BLaER1 treated with 17β-estradiol and CSF1 and Interleukin-3, amounts not matched to agents 10 nM and 100 nM (cell line): ENCODE results near the gene CLCN1.

Source experiments
- H3K27ac ChIP-seq, 11 experiments: shearing (Covaris generic); formaldehyde crosslinking; 2 replicates each; pipeline ENCODE4 v1.8.1; 2022
- H3K27me3 ChIP-seq, 11 experiments: shearing (Covaris generic); formaldehyde crosslinking; 2 replicates each; pipeline ENCODE4 v1.8.1; 2022
- H3K36me3 ChIP-seq, 11 experiments: shearing (Covaris generic); formaldehyde crosslinking; 2 replicates each; pipeline ENCODE4 v1.8.1; 2022
- H3K4me1 ChIP-seq, 10 experiments: shearing (Covaris generic); formaldehyde crosslinking; 2 replicates each; pipeline ENCODE4 v1.8.1; 2022
- H3K4me2 ChIP-seq, 11 experiments: shearing (Covaris generic); formaldehyde crosslinking; 2 replicates each; pipeline ENCODE4 v1.8.1; 2022
- H3K4me3 ChIP-seq, 10 experiments: shearing (Covaris generic); formaldehyde crosslinking; 2 replicates each; pipeline ENCODE4 v1.8.1; 2022
- H3K9ac ChIP-seq, 11 experiments: shearing (Covaris generic); formaldehyde crosslinking; 2 replicates each; pipeline ENCODE4 v1.8.1; 2022
- H3K9me3 ChIP-seq, 11 experiments: shearing (Covaris generic); formaldehyde crosslinking; replicated peaks in 1 of 11; 2 replicates each; pipeline ENCODE4 v1.8.1; 2022
- H4K20me1 ChIP-seq, 11 experiments: shearing (Covaris generic); formaldehyde crosslinking; 2 replicates each; pipeline ENCODE4 v1.8.1; 2022
- Cebpa-rat ChIP-seq, 11 experiments: shearing (Covaris generic); IDR thresholded peaks; 2 replicates each; pipeline ENCODE4 v1.8.1; 2022

Gene CLCN1

DNA sequence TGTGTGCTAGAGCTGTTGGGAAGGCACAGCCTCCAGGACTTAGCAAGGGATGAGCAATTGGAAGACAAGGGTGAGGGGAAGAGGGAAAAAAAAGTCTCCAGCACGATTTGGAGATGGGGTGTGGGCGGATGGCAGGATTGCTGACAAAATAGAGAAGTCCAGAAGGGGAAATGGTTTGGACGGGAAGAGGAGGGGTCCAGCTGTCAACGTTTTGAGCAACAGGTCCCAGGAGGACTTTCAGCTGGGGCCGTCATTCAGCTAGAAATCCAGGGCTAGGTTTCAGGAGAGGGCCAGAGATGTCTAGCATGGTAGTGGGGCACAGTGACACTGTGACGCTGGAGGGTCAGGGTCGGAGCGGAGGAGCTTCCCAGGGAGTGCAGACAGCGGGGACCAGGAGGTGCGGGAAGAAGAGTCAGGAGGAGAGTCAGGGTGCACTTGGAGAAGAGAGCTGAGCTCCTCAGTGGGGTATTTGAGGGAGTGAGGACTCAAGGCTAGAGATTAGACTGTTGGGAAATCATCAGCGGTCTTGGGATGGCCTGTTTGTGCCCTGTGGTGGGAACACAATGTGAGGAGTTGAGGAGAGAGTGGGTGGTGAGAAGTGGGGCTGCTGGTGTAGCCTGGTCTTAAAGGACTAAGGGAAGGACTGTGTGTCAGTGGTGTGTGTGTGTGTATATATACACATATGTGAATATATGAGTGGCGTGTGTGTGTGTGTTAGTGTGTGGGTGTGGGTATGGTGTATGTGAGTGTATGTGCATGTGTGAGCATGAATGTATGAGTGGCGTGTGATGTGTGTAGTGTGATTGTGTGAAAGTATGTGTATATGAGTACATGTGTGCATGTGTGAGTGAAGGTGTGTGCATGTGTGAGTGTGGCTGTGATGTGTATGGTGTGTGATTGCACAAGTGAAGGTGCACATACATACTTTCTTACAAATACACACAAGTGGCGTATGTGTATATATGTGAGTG, 69.0 kb downstream of the CLCN1 start:
- H3K4me2 ChIP-seq, result peak overlapping the region; percentile 91 to 100 (median 98)
- H3K27me3 ChIP-seq, result no peaks in the 10 kb centered on the region
- H3K4me3 ChIP-seq, result peak overlapping the region in 9 of 10 experiments; percentile 86 to 100 (median 96); a peak in 18 of 20 replicates
- H3K9me3 ChIP-seq, result 0 out of 22 replicates have a peak, but pooled peaks cover 0 to 7% (median 0%) of the 10 kb centered on the region in 11 experiments
- H3K36me3 ChIP-seq, result peaks cover 23 to 85% (median 72%) of the 10 kb centered on the region in 11 experiments
- H3K9ac ChIP-seq, result peak overlapping the region; percentile 57 to 98 (median 92)
- peaks cover 40 to 85% (median 77%) of the 10 kb centered on the region in 11 experiments; a peak in 21 of 22 replicates for H4K20me1 ChIP-seq
- H3K4me1 ChIP-seq, result peaks cover 49 to 79% (median 63%) of the 10 kb centered on the region in 10 experiments
- peak in 6 of 11 experiments; percentile 15 to 60 (median 39); a peak in 5 of 22 replicates for TF ChIP-seq Cebpa-rat (IDR thresholded peaks at IDR 0.05)
- H3K27ac ChIP-seq, result peak overlapping the region in 10 of 11 experiments; percentile 71 to 99 (median 90); a peak in 20 of 22 replicates

GRCh38 chr7:143385891-143386781, 70.2 kb downstream of the CLCN1 start:
- peak overlapping the region; percentile 32 to 100 (median 96); a peak in 19 of 20 replicates for H3K4me3 ChIP-seq

GRCh38 chr7:143387156-143387975, 71.5 kb downstream of the CLCN1 start:
- H3K9ac ChIP-seq, result peak overlapping the region in 7 of 11 experiments; percentile 3 to 65 (median 33); a peak in 9 of 22 replicates

More at GRCh38 chr7:143385891-143386781, 70.2 kb downstream of the CLCN1 start:
- H3K9ac ChIP-seq, result peak overlapping the region; percentile 51 to 98 (median 92)
- H3K4me2 ChIP-seq, result peak overlapping the region; percentile 91 to 100 (median 98)
- H3K4me1 ChIP-seq, result peaks cover 61 to 91% (median 62%) of the 10 kb centered on the region in 10 experiments
- H3K27me3 ChIP-seq, result no peaks in the 10 kb centered on the region
- H4K20me1 ChIP-seq, result peaks cover 40 to 97% (median 89%) of the 10 kb centered on the region in 11 experiments; a peak in 21 of 22 replicates
- peaks cover 35 to 97% (median 84%) of the 10 kb centered on the region in 11 experiments for H3K36me3 ChIP-seq
- TF ChIP-seq Cebpa-rat (IDR thresholded peaks at IDR 0.05), result no peak
- 0 out of 22 replicates have a peak, but pooled peaks cover 0 to 7% (median 0%) of the 10 kb centered on the region in 11 experiments for H3K9me3 ChIP-seq
- peak overlapping the region in 10 of 11 experiments; percentile 36 to 99 (median 78); a peak in 17 of 22 replicates for H3K27ac ChIP-seq

DNA sequence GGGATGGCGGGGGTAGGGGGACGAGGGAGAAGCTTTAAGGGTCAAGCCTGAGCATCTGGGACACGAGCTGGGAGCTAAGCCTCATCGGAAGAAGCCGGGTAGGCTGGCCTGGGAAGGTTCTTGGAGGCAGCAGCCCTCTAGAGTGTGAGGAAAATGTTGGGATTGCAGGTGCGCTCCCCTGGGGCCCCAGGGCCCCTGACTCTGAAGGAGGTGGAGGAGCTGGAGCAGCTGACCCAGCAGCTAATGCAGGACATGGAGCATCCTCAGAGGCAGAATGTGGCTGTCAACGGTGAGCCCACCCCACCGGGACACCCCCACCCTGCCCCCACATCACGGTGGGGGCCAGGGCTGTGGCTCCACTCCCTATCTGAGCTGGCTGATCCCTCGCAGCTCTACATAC, 72.1 kb downstream of the CLCN1 start:
- Histone ChIP-seq H3K4me3 (peak overlapping the region in 2 of 10 experiments; percentile 33 to 99; a peak in 4 of 20 replicates), H3K9ac (peak overlapping the region in 4 of 11 experiments; percentile 25 to 65 (median 45); a peak in 3 of 22 replicates), H3K4me2 (peak overlapping the region in 6 of 11 experiments; percentile 95 to 100 (median 99); a peak in 9 of 22 replicates), H3K27ac (no peak overlapping the region; a peak in 2 of 22 replicates), H3K27me3 (no peaks in the 10 kb centered on the region), H3K36me3 (peaks cover 47 to 100% (median 93%) of the 10 kb centered on the region in 11 experiments), H4K20me1 (peaks cover 34 to 100% (median 93%) of the 10 kb centered on the region in 11 experiments; a peak in 21 of 22 replicates), H3K9me3 (no peaks in the 10 kb centered on the region), H3K4me1 (peaks cover 46 to 92% (median 61%) of the 10 kb centered on the region in 10 experiments)
- no peak for TF ChIP-seq Cebpa-rat (IDR thresholded peaks at IDR 0.05)

More at GRCh38 chr7:143387156-143387975, 71.5 kb downstream of the CLCN1 start:
- H4K20me1 ChIP-seq, result peaks cover 34 to 100% (median 93%) of the 10 kb centered on the region in 11 experiments; a peak in 21 of 22 replicates
- H3K36me3 ChIP-seq, result peaks cover 47 to 100% (median 93%) of the 10 kb centered on the region in 11 experiments
- H3K9me3 ChIP-seq, result no peaks in the 10 kb centered on the region
- TF ChIP-seq Cebpa-rat (IDR thresholded peaks at IDR 0.05), result no peak
- H3K27me3 ChIP-seq, result no peaks in the 10 kb centered on the region
- peak overlapping the region; percentile 91 to 100 (median 98); a peak in 21 of 22 replicates for H3K4me2 ChIP-seq
- H3K4me3 ChIP-seq, result peak overlapping the region in 5 of 10 experiments; percentile 87 to 100 (median 99); a peak in 7 of 20 replicates
- H3K27ac ChIP-seq, result peak overlapping the region in 6 of 11 experiments; percentile 5 to 95 (median 27); a peak in 11 of 22 replicates
- H3K4me1 ChIP-seq, result peaks cover 53 to 94% (median 63%) of the 10 kb centered on the region in 10 experiments

- peak overlapping the region in 1 of 11 experiments; percentile 29; a peak in 2 of 22 replicates for H3K27ac ChIP-seq
- H4K20me1 ChIP-seq, result peaks cover 34 to 100% (median 95%) of the 10 kb centered on the region in 11 experiments; a peak in 21 of 22 replicates
- H3K9ac ChIP-seq, result peak overlapping the region in 3 of 11 experiments; percentile 30 to 60 (median 53); a peak in 5 of 22 replicates
- H3K9me3 ChIP-seq, result no peaks in the 10 kb centered on the region
- H3K4me2 ChIP-seq, result peak overlapping the region in 5 of 11 experiments; percentile 98 to 100 (median 99); a peak in 9 of 22 replicates
- no peak for TF ChIP-seq Cebpa-rat (IDR thresholded peaks at IDR 0.05)
- H3K4me1 ChIP-seq, result peaks cover 41 to 92% (median 64%) of the 10 kb centered on the region in 10 experiments
- H3K4me3 ChIP-seq, result peak overlapping the region in 2 of 10 experiments; percentile 18 to 99; a peak in 1 of 20 replicates
- peaks cover 47 to 100% (median 89%) of the 10 kb centered on the region in 11 experiments for H3K36me3 ChIP-seq
- H3K27me3 ChIP-seq, result no peaks in the 10 kb centered on the region
Observed at GRCh38 chr7:143388491-143389101, 72.7 kb downstream of the CLCN1 start.

DNA sequence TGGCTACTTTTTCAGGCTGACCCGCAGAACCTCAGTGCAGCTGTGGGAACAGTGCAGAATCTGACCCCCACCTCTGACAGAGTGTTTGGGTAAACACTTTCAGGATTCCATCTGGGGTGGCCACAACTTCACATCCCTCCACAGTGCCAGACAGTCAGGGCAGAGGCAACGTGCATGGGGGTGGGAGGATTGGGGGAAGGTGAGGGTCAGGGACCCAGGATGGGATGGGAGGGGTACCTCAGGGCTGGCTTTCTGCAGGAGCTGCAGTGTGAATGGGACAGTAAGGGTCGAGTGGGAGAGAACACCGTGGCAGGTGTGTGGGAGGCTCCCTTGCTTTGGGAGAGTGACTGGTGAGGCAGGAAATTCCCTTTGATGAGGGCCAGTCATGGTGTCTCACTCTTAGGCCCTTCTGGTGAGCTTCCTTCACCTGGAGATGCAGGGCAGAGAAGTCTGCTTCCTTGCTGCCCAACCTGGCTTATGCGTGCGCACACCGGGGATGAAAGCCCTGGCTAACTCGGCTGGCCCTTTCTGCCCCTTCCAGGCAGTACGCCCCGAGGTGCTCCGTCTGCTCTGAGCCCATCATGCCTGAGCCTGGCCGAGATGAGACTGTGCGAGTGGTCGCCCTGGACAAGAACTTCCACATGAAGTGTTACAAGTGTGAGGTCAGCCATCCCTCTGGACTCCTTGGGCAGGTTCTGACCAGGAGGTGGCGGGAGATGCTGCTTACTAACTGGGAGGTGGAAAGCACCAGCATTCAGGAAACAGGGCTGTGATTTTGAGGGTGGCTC, 73.6 kb downstream of the CLCN1 start:
- H3K36me3 ChIP-seq, result peaks cover 47 to 91% (median 80%) of the 10 kb centered on the region in 11 experiments
- H3K4me1 ChIP-seq, result peaks cover 32 to 95% (median 62%) of the 10 kb centered on the region in 10 experiments

More for the DNA sequence above, 73.6 kb downstream of the CLCN1 start:
- Histone ChIP-seq H3K27me3 (no peaks in the 10 kb centered on the region), H4K20me1 (peaks cover 30 to 100% (median 96%) of the 10 kb centered on the region in 11 experiments; a peak in 21 of 22 replicates), H3K27ac (peak overlapping the region in 2 of 11 experiments; percentile 17 to 29; a peak in 2 of 22 replicates), H3K4me3 (no peak overlapping the region), H3K9ac (peak overlapping the region in 3 of 11 experiments; percentile 3 to 60 (median 53); a peak in 4 of 22 replicates), H3K9me3 (no peaks in the 10 kb centered on the region), H3K4me2 (peak overlapping the region in 5 of 11 experiments; percentile 35 to 100 (median 99); a peak in 10 of 22 replicates)
- TF ChIP-seq Cebpa-rat (IDR thresholded peaks at IDR 0.05), result no peak
